ENCODE measurements around the gene ADD3.
"Not testable (repeated sequence)": the region's sequence is repeated elsewhere in the genome, so short reads cannot be mapped to it uniquely, and the experiment has no call there.

The ADD3 gene

GRCh38 chr10:110107430-110107829 lies 99.6 kb downstream of the ADD3 start:
- no peak for DNase-seq (ENCODE audit: low read depth)

DNA sequence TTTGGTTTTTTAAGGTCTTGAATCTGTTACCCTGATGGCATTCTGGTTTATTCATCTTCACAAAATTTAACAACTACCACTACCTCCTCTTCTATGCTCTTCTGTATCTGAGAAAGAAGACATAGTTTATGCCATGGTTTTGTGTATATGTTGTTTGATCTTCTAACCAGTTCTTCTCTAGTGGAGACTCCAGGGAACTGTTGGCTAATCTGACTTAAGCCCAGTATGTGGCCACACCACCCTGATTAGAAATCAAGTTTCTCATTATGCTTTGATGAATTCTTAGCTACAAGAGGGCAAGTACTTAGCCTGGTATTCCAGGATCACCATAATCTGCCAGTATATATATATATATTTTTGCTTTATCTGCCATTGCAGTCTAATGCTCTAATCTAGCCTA lies 100.1 kb downstream of the ADD3 start:
- DNase-seq (ENCODE audit: low read depth): no peak

- no peak for DNase-seq (ENCODE audit: low read depth)
Measured at GRCh38 chr10:110109511-110109910, 101.7 kb downstream of the ADD3 start.

GRCh38 chr10:110110338-110110737 lies 102.6 kb downstream of the ADD3 start:
- DNase-seq (ENCODE audit: low read depth): no peak

DNA sequence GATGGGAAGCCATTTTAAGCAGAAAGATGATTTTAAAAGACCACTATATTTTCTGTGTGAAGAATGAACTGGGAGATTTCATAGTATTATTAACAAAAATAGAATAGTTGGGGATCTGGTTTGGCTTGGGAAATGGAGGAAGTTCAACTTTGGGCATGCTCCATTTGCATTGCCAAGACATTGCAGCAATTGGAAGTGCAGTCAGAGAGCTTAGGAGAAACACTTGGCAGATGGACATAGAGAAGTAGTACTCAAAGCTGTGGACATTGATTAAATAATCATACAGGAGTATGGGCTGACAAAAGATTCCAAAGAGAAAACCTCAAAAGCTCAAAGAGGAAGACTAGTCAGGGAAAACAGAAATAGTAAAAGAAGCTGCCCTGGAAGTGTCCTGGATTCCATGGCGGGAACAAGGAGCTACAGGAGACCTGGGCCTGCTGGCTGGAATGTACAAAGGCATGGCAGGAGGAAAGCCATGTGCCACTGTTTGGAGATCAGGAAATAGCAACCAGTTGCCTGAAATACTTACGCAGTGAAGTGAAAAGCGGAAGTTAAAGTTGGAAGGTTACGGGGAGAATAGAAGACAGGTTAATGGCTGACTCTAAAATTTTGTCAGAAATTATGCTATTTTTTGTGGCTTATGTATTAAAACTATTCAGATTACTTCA lies 106.0 kb downstream of the ADD3 start:
- no peak for DNase-seq (ENCODE audit: low read depth)

GRCh38 chr10:110114668-110115067 lies 106.9 kb downstream of the ADD3 start:
- DNase-seq (ENCODE audit: low read depth): not testable (repeated sequence)

DNA sequence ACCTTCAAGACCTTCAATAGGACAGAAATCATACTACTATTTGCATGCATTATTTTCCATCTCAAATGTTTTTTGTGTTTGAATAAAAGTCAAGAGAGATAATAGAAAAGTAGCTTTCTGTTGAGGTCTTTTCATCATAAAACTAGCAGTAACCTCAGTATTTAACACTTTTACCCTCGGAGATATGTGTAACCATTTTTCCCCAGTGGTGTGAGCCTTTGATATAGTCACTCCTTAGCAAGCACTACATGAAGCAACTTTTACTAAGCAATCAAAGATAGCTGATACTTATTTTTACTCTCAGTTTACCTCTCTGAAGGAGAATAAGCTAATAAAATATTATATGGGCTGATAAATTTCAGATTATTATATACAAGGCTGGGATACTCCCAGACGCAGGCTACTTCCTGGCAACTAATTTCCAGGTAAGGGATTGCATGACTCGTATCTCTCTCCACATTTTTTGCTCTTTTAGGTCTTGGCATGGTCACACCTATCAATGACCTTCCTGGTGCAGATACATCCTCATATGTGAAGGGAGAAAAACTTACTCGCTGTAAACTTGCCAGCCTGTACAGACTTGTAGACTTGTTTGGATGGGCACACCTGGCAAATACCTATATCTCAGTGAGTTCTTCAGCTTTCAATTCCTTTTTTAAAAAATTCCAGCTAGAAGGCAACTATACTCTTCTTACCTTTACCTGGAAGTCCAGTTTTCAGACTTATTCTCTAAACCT lies 108.2 kb downstream of the ADD3 start:
- no peak for DNase-seq (ENCODE audit: low read depth)

DNA sequence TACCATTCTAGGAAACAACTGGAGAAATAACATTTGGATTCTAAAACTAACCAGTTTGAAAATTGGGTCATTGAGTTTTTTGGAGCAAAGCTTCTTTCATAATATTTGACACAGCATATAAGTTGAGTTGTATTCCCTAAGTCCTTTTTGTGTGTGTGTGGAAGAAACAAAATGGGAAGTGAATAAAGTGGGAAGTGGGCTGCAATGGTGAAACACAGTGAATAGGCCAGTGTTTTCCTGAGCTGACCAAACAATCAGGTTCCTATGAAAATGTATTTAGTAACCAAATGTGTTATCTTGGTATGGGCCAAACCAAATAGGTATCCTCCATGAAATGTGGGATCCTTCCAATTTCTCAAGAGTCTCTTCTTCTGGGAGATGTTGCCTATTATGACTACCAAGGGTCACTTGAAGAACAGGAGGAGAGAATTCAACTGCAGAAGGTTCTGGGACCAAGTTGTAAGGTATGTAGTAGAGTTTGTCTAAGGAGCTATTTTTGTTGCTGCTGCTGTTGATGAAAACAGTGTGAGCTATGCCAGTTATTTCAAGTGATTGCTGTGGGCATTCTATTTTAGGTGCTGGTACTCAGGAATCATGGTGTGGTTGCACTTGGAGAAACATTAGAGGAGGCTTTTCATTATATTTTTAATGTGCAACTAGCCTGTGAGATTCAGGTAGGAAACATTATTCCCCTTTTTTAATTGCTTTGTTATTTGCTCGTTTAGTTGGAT lies 111.3 kb downstream of the ADD3 start:
- no peak for DNase-seq (ENCODE audit: low read depth)

GRCh38 chr10:110123594-110123993 lies 115.8 kb downstream of the ADD3 start:
- DNase-seq (ENCODE audit: low read depth): no peak

DNA sequence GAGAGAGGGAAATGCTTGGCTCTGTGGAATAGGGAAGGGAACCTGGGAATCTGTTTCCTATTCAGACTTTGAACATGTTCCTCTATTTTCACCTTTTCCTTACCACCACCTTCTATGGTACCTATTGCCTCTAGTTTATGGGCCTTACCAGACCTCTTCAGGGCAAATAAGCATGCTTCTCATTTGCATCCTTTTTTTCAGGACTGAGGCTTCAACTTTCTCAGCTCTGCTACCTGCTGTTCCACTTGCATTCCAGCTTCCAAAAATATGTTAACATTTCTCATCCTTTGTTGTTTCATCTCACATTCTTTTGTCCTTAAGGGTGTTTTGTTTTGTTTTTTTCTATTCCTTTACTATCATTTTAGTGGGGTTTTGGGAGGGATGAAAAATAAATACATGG lies 121.7 kb downstream of the ADD3 start:
- no peak for DNase-seq (ENCODE audit: low read depth)

GRCh38 chr10:110134917-110135316 lies 127.1 kb downstream of the ADD3 start:
- DNase-seq (ENCODE audit: low read depth): no peak

- DNase-seq (ENCODE audit: low read depth): not testable (repeated sequence)
Measured at GRCh38 chr10:110135836-110136235, 128.1 kb downstream of the ADD3 start.

GRCh38 chr10:110137142-110137545 lies 129.4 kb downstream of the ADD3 start:
- DNase-seq (ENCODE audit: low read depth): no peak

GRCh38 chr10:110138197-110138812 lies 130.5 kb downstream of the ADD3 start:
- no peak for DNase-seq (ENCODE audit: low read depth)

- no peak for DNase-seq (ENCODE audit: low read depth)
Measured at GRCh38 chr10:110141185-110141584, 133.4 kb downstream of the ADD3 start.

- no peak for DNase-seq (ENCODE audit: low read depth)
Measured at GRCh38 chr10:110141871-110142635, 134.3 kb downstream of the ADD3 start.

DNA sequence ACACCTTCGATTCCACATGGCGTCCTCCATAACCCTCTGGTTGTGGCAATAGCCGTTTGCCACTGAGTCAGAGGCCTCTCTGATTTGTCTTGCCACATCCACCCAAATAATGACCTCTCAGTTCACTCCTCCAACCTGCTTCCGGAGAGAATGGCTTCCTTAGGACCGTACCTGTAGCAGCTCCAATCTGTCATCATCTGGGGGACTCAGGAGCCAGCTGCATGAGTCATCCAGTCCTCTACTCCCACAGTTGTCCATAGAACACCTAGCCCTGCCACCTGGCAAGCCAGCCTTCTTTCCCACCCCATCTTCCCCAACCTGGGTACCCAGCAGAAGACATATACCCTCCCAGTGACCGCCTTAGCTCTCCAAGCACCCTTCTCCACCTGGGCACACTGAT lies 135.2 kb downstream of the ADD3 start:
- DNase-seq (ENCODE audit: low read depth): no peak

DNA sequence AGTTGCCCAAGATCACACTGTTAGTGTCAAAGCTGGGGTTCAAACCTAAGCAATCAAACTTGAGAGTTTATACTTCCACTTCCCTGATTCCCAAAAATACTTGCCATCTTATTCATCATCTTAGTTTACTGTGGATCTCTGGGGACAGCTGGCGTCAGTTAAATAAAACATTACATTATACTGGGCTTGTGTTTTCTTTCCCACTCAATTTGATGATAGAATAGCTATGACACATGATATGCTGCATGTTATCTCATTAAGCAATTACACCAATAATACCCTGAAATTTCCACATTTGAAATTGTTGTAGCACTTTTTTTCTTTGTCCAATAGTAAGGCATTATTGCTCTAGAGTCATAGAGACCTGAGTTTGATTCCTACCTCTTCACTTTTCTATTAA lies 136.7 kb downstream of the ADD3 start:
- no peak for DNase-seq (ENCODE audit: low read depth)

DNA sequence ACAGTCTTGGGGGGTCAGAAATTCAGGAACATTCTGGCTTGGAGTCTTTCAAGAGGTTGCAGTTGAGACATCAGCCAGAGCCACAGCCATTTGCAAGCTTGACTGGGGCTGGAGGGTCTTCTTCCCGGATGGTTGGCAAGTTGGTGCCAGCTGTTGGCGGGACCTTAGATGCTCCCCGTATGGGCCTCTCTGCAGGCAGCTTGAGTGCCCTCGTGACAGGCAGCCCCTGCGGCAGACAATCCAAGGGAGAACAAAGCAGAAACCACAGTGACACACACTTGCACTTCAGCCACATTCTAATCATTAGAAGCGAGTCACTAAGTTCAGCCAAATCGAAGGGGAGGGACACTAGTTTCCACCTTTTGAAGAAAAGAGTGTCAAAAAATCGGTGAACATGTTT lies 140.2 kb downstream of the ADD3 start:
- no peak for DNase-seq (ENCODE audit: low read depth)

DNA sequence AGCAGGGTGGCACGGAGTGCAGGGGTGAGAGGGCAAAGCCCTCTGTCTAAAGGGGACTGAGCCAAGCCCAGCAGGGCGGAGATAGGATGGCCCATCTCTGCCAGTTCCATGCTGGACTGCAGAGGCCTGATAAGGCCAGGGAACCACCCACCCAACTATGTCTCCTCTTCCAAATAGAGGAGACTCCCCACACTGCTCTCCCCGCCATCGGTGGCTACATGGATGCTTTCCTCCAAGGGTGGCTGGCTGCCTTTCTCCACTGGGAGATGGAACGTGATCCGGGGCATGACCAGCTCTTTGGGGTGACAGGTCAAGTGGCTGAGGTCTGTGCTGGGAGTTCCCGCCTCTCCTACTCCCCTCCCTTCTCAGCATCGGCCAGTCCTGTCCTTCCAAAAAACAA lies 141.5 kb downstream of the ADD3 start:
- DNase-seq (ENCODE audit: low read depth): no peak

GRCh38 chr10:110150046-110150445 lies 142.3 kb downstream of the ADD3 start:
- no peak for DNase-seq (ENCODE audit: low read depth)

GRCh38 chr10:110150981-110151380 lies 143.2 kb downstream of the ADD3 start:
- DNase-seq (ENCODE audit: low read depth): no peak
